ENCODE data around the gene EMSY. TPM values are rescaled to one million over a fixed set of nuclear protein-coding genes. Genes with fewer than 3 reads are reported as not detected.

The EMSY gene
- total and polyA plus RNA-seq, 9 of the 15 experiments (the other 6 are each of a cell fraction or from before 2014, with no cell fraction given): 12.7 to 25.4 (median 17.9) TPM

DNA sequence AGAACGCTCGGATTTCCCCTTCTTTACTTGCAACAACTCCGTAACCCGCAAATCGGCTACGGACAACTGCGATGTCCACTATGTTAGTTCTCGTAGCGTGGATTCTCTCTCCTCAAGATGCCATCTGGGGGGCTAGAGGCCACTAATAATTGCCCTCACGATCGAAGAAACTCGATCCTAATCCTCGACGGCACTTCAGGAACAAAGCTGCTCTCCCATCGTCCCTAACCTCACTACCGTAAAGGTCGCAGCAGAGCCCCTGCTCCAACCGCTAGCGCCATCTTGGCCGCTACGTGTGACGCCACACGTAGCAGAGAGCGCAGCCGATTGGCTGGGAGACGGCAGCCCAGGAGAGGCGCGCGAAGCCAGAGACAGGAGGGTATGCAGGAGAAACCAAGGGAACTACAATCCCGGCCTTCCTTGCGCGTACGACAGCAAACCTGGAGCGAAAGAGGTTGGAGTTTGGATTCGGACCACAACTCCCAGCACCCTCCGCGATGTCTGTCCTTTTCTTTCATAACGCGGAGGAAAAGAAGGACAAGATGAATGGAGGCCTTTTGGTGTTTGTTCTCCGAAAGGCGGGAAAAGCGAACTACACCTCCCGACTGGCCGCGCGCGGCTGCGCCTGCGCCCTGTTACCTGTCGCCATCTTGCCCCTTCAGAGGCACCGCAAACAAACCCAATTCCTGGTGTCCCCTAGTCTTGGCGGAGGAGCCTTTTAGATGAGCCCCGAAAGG, at the start of gene EMSY (continued):
- 0 out of 2 replicates have a peak, but pooled peaks have one; percentile 35 for TF ChIP-seq TARDBP (IDR thresholded peaks at IDR 0.05)
- TF ChIP-seq TBP (optimal IDR thresholded peaks at IDR 0.05; ENCODE audit: low read depth, low read length): peak; percentile 97
- TF ChIP-seq, protein P1, sequence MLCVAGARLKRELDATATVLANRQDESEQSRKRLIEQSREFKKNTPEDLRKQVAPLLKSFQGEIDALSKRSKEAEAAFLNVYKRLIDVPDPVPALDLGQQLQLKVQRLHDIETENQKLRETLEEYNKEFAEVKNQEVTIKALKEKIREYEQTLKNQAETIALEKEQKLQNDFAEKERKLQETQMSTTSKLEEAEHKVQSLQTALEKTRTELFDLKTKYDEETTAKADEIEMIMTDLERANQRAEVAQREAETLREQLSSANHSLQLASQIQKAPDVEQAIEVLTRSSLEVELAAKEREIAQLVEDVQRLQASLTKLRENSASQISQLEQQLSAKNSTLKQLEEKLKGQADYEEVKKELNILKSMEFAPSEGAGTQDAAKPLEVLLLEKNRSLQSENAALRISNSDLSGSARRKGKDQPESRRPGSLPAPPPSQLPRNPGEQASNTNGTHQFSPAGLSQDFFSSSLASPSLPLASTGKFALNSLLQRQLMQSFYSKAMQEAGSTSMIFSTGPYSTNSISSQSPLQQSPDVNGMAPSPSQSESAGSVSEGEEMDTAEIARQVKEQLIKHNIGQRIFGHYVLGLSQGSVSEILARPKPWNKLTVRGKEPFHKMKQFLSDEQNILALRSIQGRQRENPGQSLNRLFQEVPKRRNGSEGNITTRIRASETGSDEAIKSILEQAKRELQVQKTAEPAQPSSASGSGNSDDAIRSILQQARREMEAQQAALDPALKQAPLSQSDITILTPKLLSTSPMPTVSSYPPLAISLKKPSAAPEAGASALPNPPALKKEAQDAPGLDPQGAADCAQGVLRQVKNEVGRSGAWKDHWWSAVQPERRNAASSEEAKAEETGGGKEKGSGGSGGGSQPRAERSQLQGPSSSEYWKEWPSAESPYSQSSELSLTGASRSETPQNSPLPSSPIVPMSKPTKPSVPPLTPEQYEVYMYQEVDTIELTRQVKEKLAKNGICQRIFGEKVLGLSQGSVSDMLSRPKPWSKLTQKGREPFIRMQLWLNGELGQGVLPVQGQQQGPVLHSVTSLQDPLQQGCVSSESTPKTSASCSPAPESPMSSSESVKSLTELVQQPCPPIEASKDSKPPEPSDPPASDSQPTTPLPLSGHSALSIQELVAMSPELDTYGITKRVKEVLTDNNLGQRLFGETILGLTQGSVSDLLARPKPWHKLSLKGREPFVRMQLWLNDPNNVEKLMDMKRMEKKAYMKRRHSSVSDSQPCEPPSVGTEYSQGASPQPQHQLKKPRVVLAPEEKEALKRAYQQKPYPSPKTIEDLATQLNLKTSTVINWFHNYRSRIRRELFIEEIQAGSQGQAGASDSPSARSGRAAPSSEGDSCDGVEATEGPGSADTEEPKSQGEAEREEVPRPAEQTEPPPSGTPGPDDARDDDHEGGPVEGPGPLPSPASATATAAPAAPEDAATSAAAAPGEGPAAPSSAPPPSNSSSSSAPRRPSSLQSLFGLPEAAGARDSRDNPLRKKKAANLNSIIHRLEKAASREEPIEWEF (CRISPR knock-in tag; IDR thresholded peaks at IDR 0.05): no peak
- TF ChIP-seq, protein P2, sequence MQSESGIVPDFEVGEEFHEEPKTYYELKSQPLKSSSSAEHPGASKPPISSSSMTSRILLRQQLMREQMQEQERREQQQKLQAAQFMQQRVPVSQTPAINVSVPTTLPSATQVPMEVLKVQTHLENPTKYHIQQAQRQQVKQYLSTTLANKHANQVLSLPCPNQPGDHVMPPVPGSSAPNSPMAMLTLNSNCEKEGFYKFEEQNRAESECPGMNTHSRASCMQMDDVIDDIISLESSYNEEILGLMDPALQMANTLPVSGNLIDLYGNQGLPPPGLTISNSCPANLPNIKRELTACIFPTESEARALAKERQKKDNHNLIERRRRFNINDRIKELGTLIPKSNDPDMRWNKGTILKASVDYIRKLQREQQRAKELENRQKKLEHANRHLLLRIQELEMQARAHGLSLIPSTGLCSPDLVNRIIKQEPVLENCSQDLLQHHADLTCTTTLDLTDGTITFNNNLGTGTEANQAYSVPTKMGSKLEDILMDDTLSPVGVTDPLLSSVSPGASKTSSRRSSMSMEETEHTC (IDR thresholded peaks at IDR 0.05): no peak
- peak; percentile 69; the same call in 1 of the 2 replicates for TF ChIP-seq CBX1 (IDR thresholded peaks at IDR 0.05; ENCODE audit: low read depth)
- TF ChIP-seq, protein P3, sequence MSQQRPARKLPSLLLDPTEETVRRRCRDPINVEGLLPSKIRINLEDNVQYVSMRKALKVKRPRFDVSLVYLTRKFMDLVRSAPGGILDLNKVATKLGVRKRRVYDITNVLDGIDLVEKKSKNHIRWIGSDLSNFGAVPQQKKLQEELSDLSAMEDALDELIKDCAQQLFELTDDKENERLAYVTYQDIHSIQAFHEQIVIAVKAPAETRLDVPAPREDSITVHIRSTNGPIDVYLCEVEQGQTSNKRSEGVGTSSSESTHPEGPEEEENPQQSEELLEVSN (IDR thresholded peaks at IDR 0.05; ENCODE audit: borderline replicate concordance in 1 of 2, extremely low read depth in 1 of 2, insufficient read depth in 1 of 2, insufficient read length in 1 of 2, low read depth in 1 of 2, low read length in 1 of 2, poor library complexity in 1 of 2, severe bottlenecking in 1 of 2): peak; percentile 64 to 86
- peak; percentile 76 for TF ChIP-seq SMAD1 (IDR thresholded peaks at IDR 0.05; ENCODE audit: low read depth, low read length, partially characterized antibody)
- TF ChIP-seq ZNF354B (CRISPR knock-in tag; IDR thresholded peaks at IDR 0.05): no peak
- TF ChIP-seq MAFK (IDR thresholded peaks at IDR 0.05; ENCODE audit: low read length): no peak
- TF ChIP-seq POLR2A (conservative IDR thresholded peaks at IDR 0.05): peak; percentile 99
- no peak for TF ChIP-seq MTA1 (IDR thresholded peaks at IDR 0.05; ENCODE audit: borderline replicate concordance)
- no peak for TF ChIP-seq KDM2B (CRISPR knock-in tag; IDR thresholded peaks at IDR 0.05)
- TF ChIP-seq, protein P4, sequence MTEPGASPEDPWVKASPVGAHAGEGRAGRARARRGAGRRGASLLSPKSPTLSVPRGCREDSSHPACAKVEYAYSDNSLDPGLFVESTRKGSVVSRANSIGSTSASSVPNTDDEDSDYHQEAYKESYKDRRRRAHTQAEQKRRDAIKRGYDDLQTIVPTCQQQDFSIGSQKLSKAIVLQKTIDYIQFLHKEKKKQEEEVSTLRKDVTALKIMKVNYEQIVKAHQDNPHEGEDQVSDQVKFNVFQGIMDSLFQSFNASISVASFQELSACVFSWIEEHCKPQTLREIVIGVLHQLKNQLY (CRISPR knock-in tag; conservative IDR thresholded peaks at IDR 0.05): peak in 1 of 2 experiments; percentile 73; a peak in 1 of 4 replicates
- no peak for TF ChIP-seq TSC22D4 (tag; IDR thresholded peaks at IDR 0.05)
- TF ChIP-seq CHD1 (IDR thresholded peaks at IDR 0.05; ENCODE audit: low read length): peak; percentile 43
- TF ChIP-seq, protein P5, sequence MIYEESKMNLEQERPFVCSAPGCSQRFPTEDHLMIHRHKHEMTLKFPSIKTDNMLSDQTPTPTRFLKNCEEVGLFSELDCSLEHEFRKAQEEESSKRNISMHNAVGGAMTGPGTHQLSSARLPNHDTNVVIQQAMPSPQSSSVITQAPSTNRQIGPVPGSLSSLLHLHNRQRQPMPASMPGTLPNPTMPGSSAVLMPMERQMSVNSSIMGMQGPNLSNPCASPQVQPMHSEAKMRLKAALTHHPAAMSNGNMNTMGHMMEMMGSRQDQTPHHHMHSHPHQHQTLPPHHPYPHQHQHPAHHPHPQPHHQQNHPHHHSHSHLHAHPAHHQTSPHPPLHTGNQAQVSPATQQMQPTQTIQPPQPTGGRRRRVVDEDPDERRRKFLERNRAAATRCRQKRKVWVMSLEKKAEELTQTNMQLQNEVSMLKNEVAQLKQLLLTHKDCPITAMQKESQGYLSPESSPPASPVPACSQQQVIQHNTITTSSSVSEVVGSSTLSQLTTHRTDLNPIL (CRISPR knock-in tag; IDR thresholded peaks at IDR 0.05): no peak
- TF ChIP-seq EP300 (IDR thresholded peaks at IDR 0.05; ENCODE audit: low read length): peak; percentile 30; the same call in 1 of the 2 replicates

Measured in K562 (cell line).